ENCODE results near the gene PIEZO2.

DNA sequence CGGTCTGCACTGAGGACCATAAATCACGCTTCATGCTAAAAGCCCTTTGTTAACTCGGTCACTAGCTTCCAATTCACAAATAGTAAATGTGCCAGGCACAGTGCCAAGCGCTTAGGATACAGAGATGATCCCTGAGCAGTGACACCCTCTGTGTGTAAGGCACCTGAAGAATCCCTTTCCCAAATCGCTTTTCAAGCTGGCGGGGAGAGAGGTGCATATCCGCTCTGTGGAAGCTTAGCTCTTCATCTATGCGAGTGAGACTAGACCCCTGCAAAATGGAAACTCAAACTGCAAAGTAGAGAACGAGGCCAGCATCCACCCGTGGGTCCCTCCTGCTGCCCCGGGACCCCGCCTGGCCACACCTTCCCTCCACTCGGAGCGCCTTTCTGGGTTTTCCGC is 2.4 kb downstream of the PIEZO2 start:
- TF ChIP-seq ZNF768 (tag by site-specific recombination; IDR thresholded peaks at IDR 0.05): no peak
- TF ChIP-seq, protein P1, sequence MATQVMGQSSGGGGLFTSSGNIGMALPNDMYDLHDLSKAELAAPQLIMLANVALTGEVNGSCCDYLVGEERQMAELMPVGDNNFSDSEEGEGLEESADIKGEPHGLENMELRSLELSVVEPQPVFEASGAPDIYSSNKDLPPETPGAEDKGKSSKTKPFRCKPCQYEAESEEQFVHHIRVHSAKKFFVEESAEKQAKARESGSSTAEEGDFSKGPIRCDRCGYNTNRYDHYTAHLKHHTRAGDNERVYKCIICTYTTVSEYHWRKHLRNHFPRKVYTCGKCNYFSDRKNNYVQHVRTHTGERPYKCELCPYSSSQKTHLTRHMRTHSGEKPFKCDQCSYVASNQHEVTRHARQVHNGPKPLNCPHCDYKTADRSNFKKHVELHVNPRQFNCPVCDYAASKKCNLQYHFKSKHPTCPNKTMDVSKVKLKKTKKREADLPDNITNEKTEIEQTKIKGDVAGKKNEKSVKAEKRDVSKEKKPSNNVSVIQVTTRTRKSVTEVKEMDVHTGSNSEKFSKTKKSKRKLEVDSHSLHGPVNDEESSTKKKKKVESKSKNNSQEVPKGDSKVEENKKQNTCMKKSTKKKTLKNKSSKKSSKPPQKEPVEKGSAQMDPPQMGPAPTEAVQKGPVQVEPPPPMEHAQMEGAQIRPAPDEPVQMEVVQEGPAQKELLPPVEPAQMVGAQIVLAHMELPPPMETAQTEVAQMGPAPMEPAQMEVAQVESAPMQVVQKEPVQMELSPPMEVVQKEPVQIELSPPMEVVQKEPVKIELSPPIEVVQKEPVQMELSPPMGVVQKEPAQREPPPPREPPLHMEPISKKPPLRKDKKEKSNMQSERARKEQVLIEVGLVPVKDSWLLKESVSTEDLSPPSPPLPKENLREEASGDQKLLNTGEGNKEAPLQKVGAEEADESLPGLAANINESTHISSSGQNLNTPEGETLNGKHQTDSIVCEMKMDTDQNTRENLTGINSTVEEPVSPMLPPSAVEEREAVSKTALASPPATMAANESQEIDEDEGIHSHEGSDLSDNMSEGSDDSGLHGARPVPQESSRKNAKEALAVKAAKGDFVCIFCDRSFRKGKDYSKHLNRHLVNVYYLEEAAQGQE (tag by site-specific recombination; IDR thresholded peaks at IDR 0.05): no peak
- no peak for TF ChIP-seq ZNF121 (tag by site-specific recombination; IDR thresholded peaks at IDR 0.05)
- TF ChIP-seq, protein P2, sequence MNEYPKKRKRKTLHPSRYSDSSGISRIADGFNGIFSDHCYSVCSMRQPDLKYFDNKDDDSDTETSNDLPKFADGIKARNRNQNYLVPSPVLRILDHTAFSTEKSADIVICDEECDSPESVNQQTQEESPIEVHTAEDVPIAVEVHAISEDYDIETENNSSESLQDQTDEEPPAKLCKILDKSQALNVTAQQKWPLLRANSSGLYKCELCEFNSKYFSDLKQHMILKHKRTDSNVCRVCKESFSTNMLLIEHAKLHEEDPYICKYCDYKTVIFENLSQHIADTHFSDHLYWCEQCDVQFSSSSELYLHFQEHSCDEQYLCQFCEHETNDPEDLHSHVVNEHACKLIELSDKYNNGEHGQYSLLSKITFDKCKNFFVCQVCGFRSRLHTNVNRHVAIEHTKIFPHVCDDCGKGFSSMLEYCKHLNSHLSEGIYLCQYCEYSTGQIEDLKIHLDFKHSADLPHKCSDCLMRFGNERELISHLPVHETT (tag by site-specific recombination; IDR thresholded peaks at IDR 0.05): no peak
- no peak for TF ChIP-seq GLIS2 (tag by site-specific recombination; IDR thresholded peaks at IDR 0.05)
- TF ChIP-seq TCF7L2 (IDR thresholded peaks at IDR 0.05; ENCODE audit: borderline replicate concordance, low read depth, low read length): no peak
- TF ChIP-seq GFI1B (tag by site-specific recombination; IDR thresholded peaks at IDR 0.05): no peak
- TF ChIP-seq MZF1 (tag by site-specific recombination; IDR thresholded peaks at IDR 0.05; ENCODE audit: borderline replicate concordance): no peak
